Caco-2 (cell line): ENCODE measurements around the gene LPIN1. TPM values are rescaled to one million over a fixed set of nuclear protein-coding genes. Genes with fewer than 3 reads are reported as not detected.

Source experiments
- BruUV-seq: library from RNA; stranded (reverse); fragments of 400-500 nt; replicated peaks from 2 replicates; lab custom pipeline; 2021; lab: Mats Ljungman, UMichigan
- CTCF ChIA-PET: fragments of 300-600 bp; sonication (Branson Sonifier 250); formaldehyde crosslinking; loops from one replicate; lab custom pipeline; 2022; ENCODE audit warnings: antibody characterized with exemption; lab: Charles Lee
- POLR2A ChIA-PET: fragments of 300-600 bp; sonication (Branson Sonifier 250); formaldehyde crosslinking; loops from one replicate; lab custom pipeline; 2022; ENCODE audit warnings: antibody characterized with exemption; lab: Charles Lee
- DNase-seq, 2 experiments: peaks; one replicate each; pipeline versions ENCODE4 v3.0.0 to v3.0.0-alpha.2; 2020 to 2022
- H3K27me3 ChIP-seq: replicated peaks from 2 replicates; pipeline ENCODE4 v1.6.0; 2011; ENCODE audit warnings: low read length; ENCODE audit not compliant: control insufficient read depth, insufficient read depth
- H3K36me3 ChIP-seq: 2 replicates; pipeline ENCODE4 v1.5.1; 2011; ENCODE audit warnings: low read length; ENCODE audit not compliant: control insufficient read depth, insufficient read depth
- H3K4me1 ChIP-seq: fragments of 250-450 bp; sonication (Bioruptor Pico); 2 replicates; pipeline ENCODE4 v1.5.1; 2020; ENCODE audit warnings: mild to moderate bottlenecking
- H3K4me3 ChIP-seq: 2 replicates; pipeline ENCODE4 v1.5.1; 2011; ENCODE audit warnings: low read depth, mild to moderate bottlenecking, control low read depth, low read length
- H3K9me3 ChIP-seq: fragments of 250-450 bp; sonication (Bioruptor Pico); 2 replicates; pipeline ENCODE4 v1.5.1; 2020; ENCODE audit warnings: mild to moderate bottlenecking, moderate library complexity
- H3K27ac Mint-ChIP-seq: one replicate; pipeline ENCODE4 v1.8.0; 2022; ENCODE audit warnings: mixed read lengths; ENCODE audit not compliant: unreplicated experiment
- H3K27me3 Mint-ChIP-seq: one replicate; pipeline ENCODE4 v1.8.0; 2022; ENCODE audit warnings: mixed read lengths; ENCODE audit not compliant: insufficient read depth, unreplicated experiment
- H3K36me3 Mint-ChIP-seq: one replicate; pipeline ENCODE4 v1.8.0; 2022; ENCODE audit warnings: mild to moderate bottlenecking, mixed read lengths; ENCODE audit not compliant: insufficient read depth, unreplicated experiment
- H3K4me1 Mint-ChIP-seq: one replicate; pipeline ENCODE4 v1.8.0; 2022; ENCODE audit warnings: low read depth, mixed read lengths; ENCODE audit not compliant: unreplicated experiment
- H3K4me3 Mint-ChIP-seq: one replicate; pipeline ENCODE4 v1.8.0; 2022; ENCODE audit warnings: mild to moderate bottlenecking, moderate library complexity, mixed read lengths; ENCODE audit not compliant: unreplicated experiment
- H3K9me3 Mint-ChIP-seq: one replicate; pipeline ENCODE4 v1.8.0; 2022; ENCODE audit warnings: mixed read lengths; ENCODE audit not compliant: unreplicated experiment
- intact Hi-C: fragments of 100-400 bp; cut with micrococcal nuclease; formaldehyde crosslinking; loops from one replicate; pipeline ENCODE4 v1.10.0; 2022; ENCODE audit not compliant: unreplicated experiment
- total RNA-seq: library from RNA; stranded (reverse); gene quantifications from 2 replicates; pipeline ENCODE4 v1.2.3, GENCODE V29; 2022
- TF ChIP-seq, protein P1 (sequence below), 2 experiments: fragments of 200-600 bp in 1 of 2; IDR thresholded peaks; 1 replicate in 1 of 2; 2 replicates in 1 of 2; pipeline versions ENCODE4 v1.5.1 to v1.8.0; 2011 to 2022; ENCODE audit warnings: antibody characterized with exemption in 1 of 2, control low read depth in 1 of 2, inconsistent platforms in 1 of 2, low read depth in 1 of 2, low read length in 1 of 2, mild to moderate bottlenecking in 1 of 2, moderate library complexity in 1 of 2; ENCODE audit not compliant: insufficient read depth in 1 of 2, severe bottlenecking in 1 of 2, unreplicated experiment in 1 of 2

Gene LPIN1
- total RNA-seq, 1 experiment from 2014 or later: 12.5 TPM

DNA sequence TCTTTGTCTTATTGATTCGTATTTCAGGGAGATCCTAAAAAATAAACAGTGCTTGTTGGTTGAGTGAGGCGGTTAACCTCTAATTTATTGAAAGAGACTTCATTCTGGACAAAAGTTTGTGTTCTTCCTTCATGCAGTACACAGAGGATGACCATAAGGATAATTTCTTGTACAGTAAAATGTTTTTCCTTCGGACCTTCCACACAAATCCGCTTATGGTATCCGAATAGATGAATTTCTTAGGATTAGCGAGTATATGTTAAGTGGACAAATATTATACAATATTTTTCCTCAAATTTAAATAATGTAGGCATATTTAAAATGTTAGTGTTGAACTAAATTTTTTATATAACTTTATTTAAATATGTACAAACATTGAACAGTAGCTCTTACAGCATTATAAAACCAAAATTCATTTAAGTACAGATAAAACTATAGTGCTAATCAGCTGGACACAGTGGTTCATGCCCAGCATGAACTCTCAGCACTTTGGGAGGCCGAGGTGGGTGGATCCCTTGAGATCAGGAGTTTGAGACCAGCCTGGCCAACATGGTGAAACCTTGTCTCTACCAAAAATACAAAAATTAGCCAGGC is 84.4 kb downstream of the LPIN1 start:
- H3K4me1 ChIP-seq: no peaks in the 10 kb centered on the region
- TF ChIP-seq, protein P1, sequence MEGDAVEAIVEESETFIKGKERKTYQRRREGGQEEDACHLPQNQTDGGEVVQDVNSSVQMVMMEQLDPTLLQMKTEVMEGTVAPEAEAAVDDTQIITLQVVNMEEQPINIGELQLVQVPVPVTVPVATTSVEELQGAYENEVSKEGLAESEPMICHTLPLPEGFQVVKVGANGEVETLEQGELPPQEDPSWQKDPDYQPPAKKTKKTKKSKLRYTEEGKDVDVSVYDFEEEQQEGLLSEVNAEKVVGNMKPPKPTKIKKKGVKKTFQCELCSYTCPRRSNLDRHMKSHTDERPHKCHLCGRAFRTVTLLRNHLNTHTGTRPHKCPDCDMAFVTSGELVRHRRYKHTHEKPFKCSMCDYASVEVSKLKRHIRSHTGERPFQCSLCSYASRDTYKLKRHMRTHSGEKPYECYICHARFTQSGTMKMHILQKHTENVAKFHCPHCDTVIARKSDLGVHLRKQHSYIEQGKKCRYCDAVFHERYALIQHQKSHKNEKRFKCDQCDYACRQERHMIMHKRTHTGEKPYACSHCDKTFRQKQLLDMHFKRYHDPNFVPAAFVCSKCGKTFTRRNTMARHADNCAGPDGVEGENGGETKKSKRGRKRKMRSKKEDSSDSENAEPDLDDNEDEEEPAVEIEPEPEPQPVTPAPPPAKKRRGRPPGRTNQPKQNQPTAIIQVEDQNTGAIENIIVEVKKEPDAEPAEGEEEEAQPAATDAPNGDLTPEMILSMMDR (IDR thresholded peaks at IDR 0.05; ENCODE audit: insufficient read depth in 1 of 2, low read depth in 1 of 2, low read length in 1 of 2, severe bottlenecking in 1 of 2, unreplicated experiment in 1 of 2): no peak
- H3K27me3 ChIP-seq: no peaks in the 10 kb centered on the region
- CTCF ChIA-PET: no interaction called here
- no TSS peak for BruUV-seq
- no peak for DNase-seq
- H3K9me3 Mint-ChIP-seq: no peaks in the 10 kb centered on the region
- intact Hi-C loops: loop anchor here (2.0 to 5.0 kb wide), 2 partner anchors 121 to 886 kb away; partner anchors contain the start of gene TRIB2
- POLR2A ChIA-PET: no interaction called here
- H3K4me3 ChIP-seq: no peak overlapping the region
- peaks cover 3% of the 10 kb centered on the region for H3K27me3 Mint-ChIP-seq
- no peak overlapping the region for H3K4me3 Mint-ChIP-seq
- no peaks in the 10 kb centered on the region for H3K36me3 ChIP-seq
- H3K9me3 ChIP-seq: no peaks in the 10 kb centered on the region
- H3K36me3 Mint-ChIP-seq: no peaks in the 10 kb centered on the region
- no peaks in the 10 kb centered on the region for H3K4me1 Mint-ChIP-seq
- no peak overlapping the region for H3K27ac Mint-ChIP-seq

DNA sequence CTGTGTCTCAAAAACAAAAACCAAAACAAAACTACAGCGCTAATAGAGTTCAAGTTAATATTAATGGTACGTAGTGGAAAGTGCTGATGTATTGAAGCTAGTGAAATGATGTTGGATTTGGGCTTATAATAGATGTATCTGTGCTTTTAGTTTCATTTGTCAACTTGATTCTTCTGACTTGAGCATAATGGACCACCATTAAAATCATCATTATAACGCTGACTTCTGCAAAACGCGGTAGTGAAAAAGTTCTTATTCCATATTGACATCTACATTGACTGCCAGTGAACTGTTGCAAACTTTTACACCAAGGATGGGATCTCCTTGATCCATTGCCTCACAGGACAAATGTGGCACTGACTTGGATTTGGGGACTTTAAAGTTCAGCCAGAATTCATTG is 85.0 kb downstream of the LPIN1 start:
- TF ChIP-seq, protein P1 (IDR thresholded peaks at IDR 0.05; ENCODE audit: insufficient read depth in 1 of 2, low read depth in 1 of 2, low read length in 1 of 2, severe bottlenecking in 1 of 2, unreplicated experiment in 1 of 2): no peak
- POLR2A ChIA-PET: no interaction called here
- H3K27ac Mint-ChIP-seq: no peak overlapping the region
- intact Hi-C loops: loop anchor here (2.0 to 5.0 kb wide), 2 partner anchors 121 to 885 kb away; partner anchors contain the start of gene TRIB2
- H3K36me3 Mint-ChIP-seq: no peaks in the 10 kb centered on the region
- BruUV-seq: no TSS peak
- no peak overlapping the region for H3K4me3 Mint-ChIP-seq
- no peaks in the 10 kb centered on the region for H3K27me3 ChIP-seq
- no peaks in the 10 kb centered on the region for H3K4me1 ChIP-seq
- no peak overlapping the region for H3K4me3 ChIP-seq
- no peaks in the 10 kb centered on the region for H3K4me1 Mint-ChIP-seq
- CTCF ChIA-PET: no interaction called here
- no peak for DNase-seq
- H3K27me3 Mint-ChIP-seq: peaks cover 5% of the 10 kb centered on the region
- H3K9me3 ChIP-seq: no peaks in the 10 kb centered on the region
- no peaks in the 10 kb centered on the region for H3K9me3 Mint-ChIP-seq
- no peaks in the 10 kb centered on the region for H3K36me3 ChIP-seq

DNA sequence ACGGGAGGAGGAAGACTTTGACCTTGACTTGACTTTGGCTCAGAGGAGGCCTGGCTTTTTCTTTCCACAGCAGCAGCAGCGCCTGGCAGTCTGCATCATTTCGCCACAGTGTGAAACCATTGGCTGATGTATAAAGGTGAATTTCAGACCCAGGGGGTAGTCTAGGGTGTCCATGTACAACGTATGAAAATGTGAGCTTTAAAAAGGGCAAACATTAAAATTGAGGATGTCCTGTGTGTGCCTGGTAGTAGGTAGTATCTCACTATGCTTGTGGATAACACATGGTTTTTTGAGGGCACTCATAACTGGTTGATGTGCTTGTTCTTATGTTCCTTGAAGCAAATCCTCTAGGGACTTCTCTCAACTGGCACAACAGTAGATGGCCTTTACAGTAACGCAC is 86.1 kb downstream of the LPIN1 start:
- ChIA-PET CTCF (interaction anchor here (0.7 kb wide), 1 partner anchor 375 kb away, joined by 8 read pairs; no protein-coding TSS in a partner anchor), POLR2A (no interaction called here)
- no peaks in the 10 kb centered on the region for H3K27me3 ChIP-seq
- no peaks in the 10 kb centered on the region for H3K4me1 ChIP-seq
- no peaks in the 10 kb centered on the region for H3K9me3 ChIP-seq
- BruUV-seq: no TSS peak
- DNase-seq: no peak
- Mint-ChIP-seq H3K4me1 (no peaks in the 10 kb centered on the region), H3K27ac (no peak overlapping the region), H3K36me3 (no peaks in the 10 kb centered on the region), H3K4me3 (no peak overlapping the region), H3K9me3 (no peaks in the 10 kb centered on the region), H3K27me3 (peaks cover 12% of the 10 kb centered on the region)
- intact Hi-C loops: loop anchor here (5.0 kb wide), 1 partner anchor 120 kb away; no protein-coding TSS in a partner anchor
- no peaks in the 10 kb centered on the region for H3K36me3 ChIP-seq
- TF ChIP-seq, protein P1 (IDR thresholded peaks at IDR 0.05; ENCODE audit: insufficient read depth in 1 of 2, low read depth in 1 of 2, low read length in 1 of 2, severe bottlenecking in 1 of 2, unreplicated experiment in 1 of 2): no peak
- no peak overlapping the region for H3K4me3 ChIP-seq
